Measurements from ENCODE around the gene CCDC102A.

Gene CCDC102A

GRCh38 chr16:57576429-57576870 is 40.1 kb upstream of the CCDC102A start:
- Histone ChIP-seq H3K4me1 (ENCODE audit: control insufficient read depth, insufficient read depth, low read length) (no peaks in the 10 kb centered on the region), H3K36me3 (ENCODE audit: control insufficient read depth in 2 of 2, insufficient read depth in 1 of 2, low read length in 2 of 2) (no peaks in the 10 kb centered on the region), H3K4me3 (ENCODE audit: low read depth, low read length) (no peak overlapping the region), H3K27ac (ENCODE audit: extremely low read depth, low read depth, low read length) (no peak overlapping the region), H3K9me3 (ENCODE audit: control insufficient read depth, insufficient read depth, low read depth, low read length) (no peaks in the 10 kb centered on the region)
- TF ChIP-seq ZXDB (tag by site-specific recombination; IDR thresholded peaks at IDR 0.05) (no peak), ZSCAN16 (tag by site-specific recombination; IDR thresholded peaks at IDR 0.05) (peak; percentile 75), SCRT1 (tag by site-specific recombination; IDR thresholded peaks at IDR 0.05; ENCODE audit: borderline replicate concordance) (peak; percentile 92), ZBTB26 (tag by site-specific recombination; optimal IDR thresholded peaks at IDR 0.05) (no peak), ZNF654 (tag by site-specific recombination; IDR thresholded peaks at IDR 0.05; ENCODE audit: low read depth) (peak; percentile 84), CTCF (tag by site-specific recombination; IDR thresholded peaks at IDR 0.05) (peak; percentile 93), ZNF2 (tag by site-specific recombination; IDR thresholded peaks at IDR 0.05) (peak; percentile 88), ZNF140 (tag by site-specific recombination; IDR thresholded peaks at IDR 0.05) (no peak), ZIC2 (tag by site-specific recombination; IDR thresholded peaks at IDR 0.05) (no peak), SCRT2 (tag by site-specific recombination; IDR thresholded peaks at IDR 0.05) (peak; percentile 98)
- ChIA-PET CTCF (interaction anchor here (0.6 to 7.3 kb wide), 36 partner anchors 8 to 910 kb away, joined by 3 to 87 read pairs (median 3); partner anchors contain the start of gene KATNB1), POLR2A (no interaction called here)

DNA sequence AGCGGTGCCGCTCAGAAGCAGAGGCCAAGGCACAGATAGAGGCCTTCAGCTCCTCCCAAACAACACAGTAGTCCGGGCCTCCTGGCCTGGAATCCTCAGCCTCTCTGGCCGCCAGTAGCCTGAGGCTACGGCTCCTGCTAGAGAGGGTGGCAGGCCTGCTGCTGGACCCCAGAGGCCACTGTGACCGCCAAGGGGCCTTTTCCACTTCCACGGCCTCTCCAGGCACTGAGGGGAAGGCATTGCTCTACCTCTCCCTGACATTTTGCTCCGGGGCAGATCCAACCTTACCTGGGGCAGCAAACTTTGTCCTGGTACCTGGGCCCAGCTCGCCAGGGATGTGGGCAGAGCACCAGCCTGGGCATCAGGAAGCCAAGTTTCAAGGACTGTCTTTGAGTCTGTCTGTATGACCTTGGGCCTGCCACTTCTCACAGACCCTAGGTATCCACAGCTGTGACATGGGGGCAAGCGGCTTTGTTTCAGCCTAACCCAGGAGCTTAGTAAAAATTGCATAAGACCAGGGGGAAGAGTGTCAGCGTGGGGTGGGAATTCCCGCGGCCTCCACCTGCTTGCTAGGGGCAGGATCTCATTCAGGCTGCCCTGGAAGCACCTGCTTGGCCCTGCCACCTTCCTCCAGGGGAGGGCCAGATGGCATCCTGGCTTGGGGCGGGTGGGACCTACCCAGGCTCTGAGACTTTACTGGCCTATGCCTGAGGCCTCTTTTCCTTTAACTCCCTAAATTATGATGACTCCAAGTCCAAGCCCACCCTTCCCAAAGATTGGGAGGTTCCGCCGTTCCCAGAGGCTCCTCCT is 39.3 kb upstream of the CCDC102A start:
- H3K36me3 ChIP-seq (ENCODE audit: control insufficient read depth in 2 of 2, insufficient read depth in 1 of 2, low read length in 2 of 2), result no peaks in the 10 kb centered on the region
- no peak overlapping the region for H3K27ac ChIP-seq (ENCODE audit: extremely low read depth, low read depth, low read length)
- no peaks in the 10 kb centered on the region for H3K4me1 ChIP-seq (ENCODE audit: control insufficient read depth, insufficient read depth, low read length)
- TF ChIP-seq TCF7L2 (IDR thresholded peaks at IDR 0.05; ENCODE audit: borderline replicate concordance, low read depth, low read length), result no peak
- TF ChIP-seq ZNF274 (IDR thresholded peaks at IDR 0.05; ENCODE audit: low read length), result no peak
- TF ChIP-seq ZNF274 (tag by site-specific recombination; IDR thresholded peaks at IDR 0.05; ENCODE audit: borderline replicate concordance), result no peak
- TF ChIP-seq GLI2 (tag by site-specific recombination; IDR thresholded peaks at IDR 0.05; ENCODE audit: borderline replicate concordance, low read depth), result no peak
- no peak for TF ChIP-seq ZNF560 (tag by site-specific recombination; IDR thresholded peaks at IDR 0.05; ENCODE audit: borderline replicate concordance)
- no peak for TF ChIP-seq ZNF629 (tag by site-specific recombination; IDR thresholded peaks at IDR 0.05)
- no peak for TF ChIP-seq HOXA7 (CRISPR knock-in tag; IDR thresholded peaks at IDR 0.05; ENCODE audit: borderline replicate concordance)
- no peak for TF ChIP-seq ZFHX2 (tag by site-specific recombination; conservative IDR thresholded peaks at IDR 0.05)
- TF ChIP-seq ZNF37A (tag by site-specific recombination; IDR thresholded peaks at IDR 0.05), result no peak
- TF ChIP-seq, protein P1, sequence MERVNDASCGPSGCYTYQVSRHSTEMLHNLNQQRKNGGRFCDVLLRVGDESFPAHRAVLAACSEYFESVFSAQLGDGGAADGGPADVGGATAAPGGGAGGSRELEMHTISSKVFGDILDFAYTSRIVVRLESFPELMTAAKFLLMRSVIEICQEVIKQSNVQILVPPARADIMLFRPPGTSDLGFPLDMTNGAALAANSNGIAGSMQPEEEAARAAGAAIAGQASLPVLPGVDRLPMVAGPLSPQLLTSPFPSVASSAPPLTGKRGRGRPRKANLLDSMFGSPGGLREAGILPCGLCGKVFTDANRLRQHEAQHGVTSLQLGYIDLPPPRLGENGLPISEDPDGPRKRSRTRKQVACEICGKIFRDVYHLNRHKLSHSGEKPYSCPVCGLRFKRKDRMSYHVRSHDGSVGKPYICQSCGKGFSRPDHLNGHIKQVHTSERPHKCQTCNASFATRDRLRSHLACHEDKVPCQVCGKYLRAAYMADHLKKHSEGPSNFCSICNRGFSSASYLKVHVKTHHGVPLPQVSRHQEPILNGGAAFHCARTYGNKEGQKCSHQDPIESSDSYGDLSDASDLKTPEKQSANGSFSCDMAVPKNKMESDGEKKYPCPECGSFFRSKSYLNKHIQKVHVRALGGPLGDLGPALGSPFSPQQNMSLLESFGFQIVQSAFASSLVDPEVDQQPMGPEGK (tag by site-specific recombination; IDR thresholded peaks at IDR 0.05), result no peak
- TF ChIP-seq ZBTB21 (tag by site-specific recombination; IDR thresholded peaks at IDR 0.05), result no peak
- TF ChIP-seq ZNF2 (tag by site-specific recombination; IDR thresholded peaks at IDR 0.05), result no peak
- TF ChIP-seq ZSCAN23 (tag by site-specific recombination; IDR thresholded peaks at IDR 0.05), result no peak
- TF ChIP-seq ZNF16 (tag by site-specific recombination; IDR thresholded peaks at IDR 0.05; ENCODE audit: low read depth), result no peak
- TF ChIP-seq, protein P2, sequence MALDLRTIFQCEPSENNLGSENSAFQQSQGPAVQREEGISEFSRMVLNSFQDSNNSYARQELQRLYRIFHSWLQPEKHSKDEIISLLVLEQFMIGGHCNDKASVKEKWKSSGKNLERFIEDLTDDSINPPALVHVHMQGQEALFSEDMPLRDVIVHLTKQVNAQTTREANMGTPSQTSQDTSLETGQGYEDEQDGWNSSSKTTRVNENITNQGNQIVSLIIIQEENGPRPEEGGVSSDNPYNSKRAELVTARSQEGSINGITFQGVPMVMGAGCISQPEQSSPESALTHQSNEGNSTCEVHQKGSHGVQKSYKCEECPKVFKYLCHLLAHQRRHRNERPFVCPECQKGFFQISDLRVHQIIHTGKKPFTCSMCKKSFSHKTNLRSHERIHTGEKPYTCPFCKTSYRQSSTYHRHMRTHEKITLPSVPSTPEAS (tag by site-specific recombination; IDR thresholded peaks at IDR 0.05), result no peak
- TF ChIP-seq ZNF670 (tag by site-specific recombination; IDR thresholded peaks at IDR 0.05; ENCODE audit: low read depth), result no peak
- TF ChIP-seq ZBTB48 (tag by site-specific recombination; IDR thresholded peaks at IDR 0.05), result no peak
- TF ChIP-seq IKZF3 (tag by site-specific recombination; IDR thresholded peaks at IDR 0.05), result no peak
- TF ChIP-seq ZNF426 (tag by site-specific recombination; IDR thresholded peaks at IDR 0.05), result no peak
- ChIA-PET CTCF (interaction anchor here (0.5 to 7.3 kb wide), 30 partner anchors 9 to 551 kb away, joined by 3 to 87 read pairs (median 3); no protein-coding TSS in a partner anchor), POLR2A (no interaction called here)
- H3K9me3 ChIP-seq (ENCODE audit: control insufficient read depth, insufficient read depth, low read depth, low read length), result no peaks in the 10 kb centered on the region
- H3K4me3 ChIP-seq (ENCODE audit: low read depth, low read length), result no peak overlapping the region

All from HEK293 (cell line).